RWPE1 (cell line): ENCODE results near the gene ZBTB21.
"Not testable (repeated sequence)": the region's sequence is repeated elsewhere in the genome, so short reads cannot be mapped to it uniquely, and the experiment has no call there.

Experiments
- CTCF ChIA-PET: fragments of 350-600 bp; sonication (Branson Sonifier 250); formaldehyde crosslinking; extraction: SDS; loops from one replicate; lab custom pipeline; 2021; lab: Yijun Ruan, JAX
- POLR2A ChIA-PET: fragments of 400-600 bp; formaldehyde crosslinking; extraction: SDS; loops from one replicate; lab custom pipeline; 2020; ENCODE audit warnings: antibody characterized with exemption; ENCODE audit not compliant: low non-redundant PET; lab: Yijun Ruan, JAX
- DNase-seq: peaks from one replicate; pipeline ENCODE4 v3.0.0; 2012; ENCODE audit warnings: low spot score
- H3K27ac ChIP-seq: fragments of 450-650 bp; 2 replicates; pipeline ENCODE4 v1.5.1; 2017
- CTCF ChIP-seq: fragments of 450-650 bp; conservative IDR thresholded peaks from 2 replicates; pipeline ENCODE4 v1.5.1; 2017; ENCODE audit warnings: low read depth, mild to moderate bottlenecking

Gene ZBTB21

DNA sequence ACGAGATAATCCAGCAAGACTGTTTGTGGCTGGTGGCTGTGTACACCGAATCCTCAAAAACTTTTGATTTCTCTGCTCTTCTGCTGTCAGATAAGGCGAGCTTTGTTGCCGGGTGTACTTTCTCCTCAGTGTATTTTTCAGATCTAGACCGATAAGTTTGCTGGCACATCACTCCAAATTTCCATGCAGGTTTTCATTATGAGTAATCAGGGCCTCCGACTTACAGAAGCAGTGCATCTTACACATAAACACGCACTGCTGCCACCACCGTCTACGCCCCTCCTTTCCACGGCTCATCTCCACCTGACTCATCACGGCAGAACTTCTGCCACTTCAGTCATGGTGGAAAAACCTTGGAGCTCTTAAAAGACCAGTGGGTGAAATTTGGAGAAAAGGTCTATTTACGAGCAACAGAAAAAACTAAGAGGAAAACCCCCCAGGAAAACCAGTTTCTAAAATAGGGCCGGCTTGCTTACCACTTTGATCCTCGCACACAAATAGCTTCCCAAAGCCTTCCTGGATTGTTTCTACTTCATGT is 7.7 kb downstream of the ZBTB21 start:
- peak; percentile 52 for DNase-seq
- TF ChIP-seq CTCF, result no peak
- H3K27ac ChIP-seq, result peak overlapping the region; percentile 57; the same call in 1 of the 2 replicates
- ChIA-PET CTCF (interaction anchor here (0.7 kb wide), 1 partner anchor 177 kb away, joined by 3 read pairs; no protein-coding TSS in a partner anchor), POLR2A (no interaction called here)

GRCh38 chr21:42001781-42002180 is 8.4 kb downstream of the ZBTB21 start:
- H3K27ac ChIP-seq, result no peak overlapping the region
- ChIA-PET POLR2A (no interaction called here), CTCF (no interaction called here)
- no peak for DNase-seq
- no peak for TF ChIP-seq CTCF

- TF ChIP-seq CTCF, result no peak
- CTCF ChIA-PET, result no interaction called here
- DNase-seq, result no peak
Measured at GRCh38 chr21:42000908-42001307, 9.3 kb downstream of the ZBTB21 start.

GRCh38 chr21:41997657-41998056 is 12.5 kb downstream of the ZBTB21 start:
- no peak overlapping the region for H3K27ac ChIP-seq
- DNase-seq, result no peak
- POLR2A ChIA-PET, result no interaction called here
- no peak for TF ChIP-seq CTCF
- CTCF ChIA-PET, result no interaction called here

More at GRCh38 chr21:42000908-42001307, 9.3 kb downstream of the ZBTB21 start:
- POLR2A ChIA-PET, result no interaction called here
- no peak overlapping the region for H3K27ac ChIP-seq

DNA sequence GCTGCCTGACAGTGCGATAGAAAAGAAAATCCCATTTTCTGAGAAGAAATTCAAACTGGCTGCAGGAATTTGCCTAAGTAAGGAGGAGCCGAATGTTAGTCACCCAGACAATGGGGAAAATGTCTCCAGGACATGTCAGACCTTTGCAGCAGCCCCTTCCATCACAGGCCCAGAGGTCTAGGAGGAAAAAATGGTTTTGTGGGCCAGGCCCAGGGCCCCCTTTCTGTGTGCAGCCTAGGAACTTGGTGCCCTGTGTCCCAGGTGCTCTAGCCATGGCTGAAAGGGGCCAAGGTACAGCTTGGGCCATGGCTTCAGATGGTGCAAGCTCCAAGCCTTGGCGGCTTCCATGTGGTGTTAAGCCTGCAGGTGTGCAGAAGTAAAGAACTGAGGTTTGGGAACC is 14.6 kb downstream of the ZBTB21 start:
- ChIA-PET CTCF (no interaction called here), POLR2A (no interaction called here)
- TF ChIP-seq CTCF, result no peak
- H3K27ac ChIP-seq, result no peak overlapping the region
- DNase-seq, result no peak

DNA sequence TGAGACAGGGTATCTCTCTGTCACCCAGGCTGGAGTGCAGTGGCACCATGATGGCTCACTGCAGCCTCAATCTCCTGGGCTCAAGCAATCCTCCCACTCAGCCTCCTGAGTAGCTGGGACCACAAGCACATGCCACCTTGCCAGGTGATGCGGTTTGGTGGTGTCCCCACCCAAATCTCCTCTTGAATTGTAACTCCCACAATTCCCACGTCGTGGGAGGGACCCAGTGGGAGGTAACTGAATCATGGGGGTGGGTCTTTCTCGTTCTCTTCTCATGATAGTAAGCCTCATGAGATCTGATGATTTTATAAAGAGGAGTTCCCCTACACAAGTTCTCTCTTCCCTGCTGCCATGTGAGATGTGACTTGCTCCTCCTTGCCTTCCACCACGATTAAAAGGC is 15.5 kb downstream of the ZBTB21 start:
- POLR2A ChIA-PET, DNase-seq, CTCF ChIA-PET, H3K27ac ChIP-seq: not testable (repeated sequence)

GRCh38 chr21:41993744-41994143 is 16.4 kb downstream of the ZBTB21 start:
- POLR2A ChIA-PET, result no interaction called here

More at GRCh38 chr21:41993744-41994143, 16.4 kb downstream of the ZBTB21 start:
- CTCF ChIA-PET, result no interaction called here
- no peak overlapping the region for H3K27ac ChIP-seq
- no peak for TF ChIP-seq CTCF
- DNase-seq, result no peak
